DOHH2 (cell line): ENCODE results near the gene ATP8B3.
A peak's percentile ranks its signal among the peaks of the same experiment; 100 is the strongest.

ENCODE experiments used
- H3F3A ChIP-seq: fragments of 200-600 bp; sonication (generic), shearing (Covaris generic); 2 replicates; pipeline ENCODE4 v1.6.0; 2016; ENCODE audit warnings: antibody characterized with exemption, mild to moderate bottlenecking; ENCODE audit not compliant: control insufficient read depth, insufficient read depth
- H3K27ac ChIP-seq: fragments of 200-600 bp; sonication (generic); 2 replicates; pipeline ENCODE4 v1.5.1; 2014; ENCODE audit warnings: low read depth, mild to moderate bottlenecking, low read length, moderate library complexity
- H3K27me3 ChIP-seq: fragments of 200-600 bp; sonication (generic); 2 replicates; pipeline ENCODE4 v1.6.1; 2014; ENCODE audit warnings: mild to moderate bottlenecking, low read length, mixed read lengths; ENCODE audit not compliant: control insufficient read depth
- H3K36me3 ChIP-seq: fragments of 200-600 bp; sonication (generic); 2 replicates; pipeline ENCODE4 v1.6.1; 2014; ENCODE audit warnings: mild to moderate bottlenecking, low read length, moderate library complexity, mixed read lengths; ENCODE audit not compliant: control insufficient read depth
- H3K4me1 ChIP-seq: fragments of 200-600 bp; sonication (generic); 2 replicates; pipeline ENCODE4 v1.6.1; 2014; ENCODE audit warnings: mild to moderate bottlenecking, low read length, mixed read lengths; ENCODE audit not compliant: control insufficient read depth
- H3K4me2 ChIP-seq: fragments of 200-600 bp; sonication (generic); 2 replicates; pipeline ENCODE4 v1.6.0; 2014; ENCODE audit warnings: mild to moderate bottlenecking, low read length, moderate library complexity
- H3K4me3 ChIP-seq: fragments of 200-600 bp; sonication (generic); 2 replicates; pipeline ENCODE4 v1.5.1; 2014; ENCODE audit warnings: mild to moderate bottlenecking, low read length, mixed read lengths
- H3K79me2 ChIP-seq: fragments of 200-600 bp; sonication (generic); 2 replicates; pipeline ENCODE4 v1.6.1; 2014; ENCODE audit warnings: mild to moderate bottlenecking, low read length, mixed read lengths; ENCODE audit not compliant: control insufficient read depth
- H3K9me2 ChIP-seq: fragments of 200-600 bp; sonication (generic); replicated peaks from 2 replicates; pipeline ENCODE4 v1.6.1; 2014; ENCODE audit warnings: mild to moderate bottlenecking, low read length, mixed read lengths; ENCODE audit not compliant: control insufficient read depth
- H3K9me3 ChIP-seq: fragments of 200-600 bp; sonication (generic); 2 replicates; pipeline ENCODE4 v1.6.1; 2014; ENCODE audit warnings: antibody characterized with exemption, low read length, mixed read lengths; ENCODE audit not compliant: control insufficient read depth, insufficient read depth
- H4K20me1 ChIP-seq: fragments of 200-600 bp; sonication (generic); 2 replicates; pipeline ENCODE4 v1.6.0; 2014; ENCODE audit warnings: low read depth, mild to moderate bottlenecking, antibody characterized with exemption, low read length, moderate library complexity; ENCODE audit not compliant: control insufficient read depth, insufficient read depth
- EZH2phosphoT487 ChIP-seq: fragments of 200-600 bp; sonication (generic); IDR thresholded peaks from 2 replicates; pipeline ENCODE4 v1.6.1; 2017; ENCODE audit warnings: borderline replicate concordance, mild to moderate bottlenecking, antibody characterized with exemption, low read length, moderate library complexity, mixed read lengths
- TF ChIP-seq, protein P1 (sequence below): fragments of 200-600 bp; sonication (generic); IDR thresholded peaks from one replicate; pipeline ENCODE4 v1.5.1; 2014; ENCODE audit warnings: antibody characterized with exemption, mild to moderate bottlenecking, low read depth, low read length; ENCODE audit not compliant: poor library complexity, severe bottlenecking

The ATP8B3 gene

DNA sequence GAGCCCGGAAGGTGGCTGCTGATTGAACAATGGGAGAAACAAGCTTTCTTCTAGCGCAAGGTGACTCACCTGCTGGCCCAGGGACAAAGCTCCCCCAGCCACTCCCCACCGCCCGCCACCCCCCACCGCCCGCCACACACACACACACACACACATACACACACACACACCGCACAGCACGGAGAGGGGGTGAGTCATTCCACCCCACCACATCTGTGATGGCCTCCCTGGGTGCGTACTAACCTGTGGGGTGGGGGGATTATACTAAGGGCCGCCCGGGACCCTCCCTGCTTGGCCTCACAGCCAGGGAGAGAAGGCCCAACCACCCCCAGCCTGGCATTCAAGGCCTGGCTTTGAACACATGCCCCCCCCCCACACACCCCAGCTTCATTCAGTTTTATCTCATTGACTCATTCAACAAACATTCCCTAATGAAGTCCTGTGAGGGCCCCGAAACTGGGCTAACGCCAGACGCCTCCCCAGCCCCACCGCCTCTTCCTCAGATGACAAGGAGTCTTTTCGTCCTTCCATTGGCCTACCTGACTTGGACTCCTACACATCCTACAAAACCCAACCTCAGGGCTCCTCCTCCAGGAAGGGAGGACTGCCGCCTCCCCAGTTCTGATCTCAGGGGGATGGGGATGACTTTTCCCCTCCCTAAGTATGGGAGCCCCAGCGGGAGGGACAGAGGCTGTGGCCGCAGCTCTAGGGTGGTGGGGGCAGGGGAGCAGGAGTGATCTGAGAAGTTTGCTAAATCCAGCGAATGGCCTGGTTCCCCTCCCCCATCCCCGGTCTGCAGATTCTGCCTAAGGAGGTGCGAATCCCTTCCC is 64.6 kb downstream of the ATP8B3 start:
- Histone ChIP-seq H4K20me1 (0 out of 2 replicates have a peak, but pooled peaks cover 3% of the 10 kb centered on the region), H3F3A (no peaks in the 10 kb centered on the region), H3K4me3 (peak overlapping the region; percentile 42), H3K9me3 (no peaks in the 10 kb centered on the region), H3K27me3 (peaks cover 67% of the 10 kb centered on the region), H3K79me2 (no peaks in the 10 kb centered on the region), H3K4me2 (peak overlapping the region; percentile 62), H3K4me1 (peaks cover 30% of the 10 kb centered on the region), H3K27ac (no peak overlapping the region), H3K36me3 (no peaks in the 10 kb centered on the region), H3K9me2 (no peaks in the 10 kb centered on the region)
- TF ChIP-seq, protein P1, sequence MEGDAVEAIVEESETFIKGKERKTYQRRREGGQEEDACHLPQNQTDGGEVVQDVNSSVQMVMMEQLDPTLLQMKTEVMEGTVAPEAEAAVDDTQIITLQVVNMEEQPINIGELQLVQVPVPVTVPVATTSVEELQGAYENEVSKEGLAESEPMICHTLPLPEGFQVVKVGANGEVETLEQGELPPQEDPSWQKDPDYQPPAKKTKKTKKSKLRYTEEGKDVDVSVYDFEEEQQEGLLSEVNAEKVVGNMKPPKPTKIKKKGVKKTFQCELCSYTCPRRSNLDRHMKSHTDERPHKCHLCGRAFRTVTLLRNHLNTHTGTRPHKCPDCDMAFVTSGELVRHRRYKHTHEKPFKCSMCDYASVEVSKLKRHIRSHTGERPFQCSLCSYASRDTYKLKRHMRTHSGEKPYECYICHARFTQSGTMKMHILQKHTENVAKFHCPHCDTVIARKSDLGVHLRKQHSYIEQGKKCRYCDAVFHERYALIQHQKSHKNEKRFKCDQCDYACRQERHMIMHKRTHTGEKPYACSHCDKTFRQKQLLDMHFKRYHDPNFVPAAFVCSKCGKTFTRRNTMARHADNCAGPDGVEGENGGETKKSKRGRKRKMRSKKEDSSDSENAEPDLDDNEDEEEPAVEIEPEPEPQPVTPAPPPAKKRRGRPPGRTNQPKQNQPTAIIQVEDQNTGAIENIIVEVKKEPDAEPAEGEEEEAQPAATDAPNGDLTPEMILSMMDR = no peak
- TF ChIP-seq EZH2phosphoT487 = no peak

DNA sequence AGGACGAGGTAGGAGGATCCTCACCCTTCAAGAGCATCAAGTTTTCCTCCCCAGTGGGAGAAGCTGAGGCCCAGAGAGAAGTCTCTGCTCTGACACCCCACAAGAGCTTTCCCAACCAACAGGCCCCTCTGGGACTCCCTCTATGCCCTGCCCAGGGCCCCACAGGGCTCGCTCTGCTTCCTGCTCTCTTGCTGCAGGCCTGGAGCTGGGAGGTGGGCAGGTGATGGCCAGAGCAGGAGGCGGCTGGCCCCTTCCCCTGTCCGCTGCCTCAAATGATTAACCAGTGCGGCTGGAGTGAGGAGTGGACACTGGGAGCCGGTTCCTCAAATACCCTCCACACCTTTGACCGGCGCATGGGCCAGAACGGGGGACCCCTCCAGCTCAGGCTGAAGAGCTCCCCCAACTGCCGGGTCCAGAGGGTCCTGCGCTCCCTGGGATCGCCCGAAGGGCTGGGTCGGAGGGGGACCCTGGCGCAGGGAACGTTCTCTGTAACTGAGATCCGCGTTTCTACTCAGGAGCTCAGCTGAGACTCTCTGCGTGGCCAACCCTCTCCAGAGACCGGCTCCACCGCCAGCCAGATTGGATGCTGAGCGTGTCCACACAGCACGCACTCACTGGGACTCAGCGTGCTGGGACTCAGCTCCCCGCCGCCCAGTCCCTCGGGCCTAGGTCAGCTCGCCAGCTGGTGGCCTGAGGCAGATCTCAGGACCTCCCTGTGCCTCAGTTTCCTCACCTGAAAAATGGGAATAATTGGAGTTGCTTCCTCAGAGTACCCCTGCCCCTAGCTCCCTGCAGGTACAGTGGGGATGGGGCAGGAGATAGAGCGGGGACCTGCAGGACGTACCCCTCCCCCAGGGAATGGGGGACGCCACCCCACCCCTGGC is 65.4 kb downstream of the ATP8B3 start:
- Histone ChIP-seq H3K27me3 (peaks cover 59% of the 10 kb centered on the region), H3K79me2 (no peaks in the 10 kb centered on the region), H4K20me1 (0 out of 2 replicates have a peak, but pooled peaks cover 3% of the 10 kb centered on the region), H3K4me3 (no peak overlapping the region), H3F3A (no peaks in the 10 kb centered on the region), H3K9me3 (no peaks in the 10 kb centered on the region), H3K9me2 (no peaks in the 10 kb centered on the region), H3K4me1 (peaks cover 30% of the 10 kb centered on the region), H3K27ac (no peak overlapping the region), H3K36me3 (no peaks in the 10 kb centered on the region), H3K4me2 (no peak overlapping the region)
- no peak for TF ChIP-seq EZH2phosphoT487
- TF ChIP-seq, protein P1 = no peak

DNA sequence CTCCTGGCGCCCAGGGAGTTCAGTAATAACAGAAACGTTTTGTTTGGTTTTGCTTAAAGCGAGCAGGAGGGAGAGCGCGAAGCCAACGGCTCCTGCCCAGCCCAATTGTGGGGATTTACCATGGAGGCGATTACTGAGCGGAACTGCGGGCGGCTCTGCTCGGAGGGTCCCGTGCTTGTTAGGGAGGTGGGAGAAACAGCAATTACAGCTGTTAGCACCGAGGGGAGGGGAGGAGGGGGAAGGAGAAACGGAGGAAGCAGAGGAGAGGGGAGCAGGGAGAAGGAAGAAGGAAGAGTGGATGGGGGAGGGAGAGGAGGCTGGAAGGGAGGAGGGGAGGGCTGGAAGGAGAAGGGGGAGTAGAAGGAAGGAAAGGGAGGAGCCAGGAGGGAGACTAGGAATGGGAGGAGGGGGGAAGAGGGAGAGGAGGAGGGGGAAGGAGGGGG is 66.5 kb downstream of the ATP8B3 start:
- H3K79me2 ChIP-seq = no peaks in the 10 kb centered on the region
- H3K9me2 ChIP-seq = no peaks in the 10 kb centered on the region
- no peak for TF ChIP-seq EZH2phosphoT487
- TF ChIP-seq, protein P1 = no peak
- peaks cover 48% of the 10 kb centered on the region for H3K27me3 ChIP-seq
- no peak overlapping the region for H3K4me3 ChIP-seq
- H3K4me2 ChIP-seq = no peak overlapping the region
- 0 out of 2 replicates have a peak, but pooled peaks cover 3% of the 10 kb centered on the region for H4K20me1 ChIP-seq
- H3K4me1 ChIP-seq = peaks cover 30% of the 10 kb centered on the region
- H3K36me3 ChIP-seq = no peaks in the 10 kb centered on the region
- H3F3A ChIP-seq = no peaks in the 10 kb centered on the region
- H3K9me3 ChIP-seq = no peaks in the 10 kb centered on the region
- no peak overlapping the region for H3K27ac ChIP-seq
